Posterior vena cava (tissue), 2 donors: ENCODE measurements around the gene EVA1A. TPM values are rescaled to one million over a fixed set of nuclear protein-coding genes. Genes with fewer than 3 reads are reported as not detected.

Source experiments
- DNase-seq: peaks from one replicate; pipeline ENCODE4 v3.0.0-alpha.2; 2020; ENCODE audit warnings: low spot score
- intact Hi-C, 2 donors: fragments of 100-400 bp; cut with DNase I; formaldehyde crosslinking; loops; one replicate each; pipeline versions ENCODE4 v1.14.1 to v1.14.2; 2022 to 2023
- long read RNA-seq, 2 donors: library from polyadenylated mRNA; unstranded; transcript quantifications; one replicate each; pipeline ENCODE4 v2.0.0, GENCODE V29; 2020 to 2021
- total RNA-seq, 2 donors: library from RNA; stranded (reverse); fragmentation: NEBNext Ultra II Directional; extraction: Animal tissue kit (Norgen Biotek cat#: 25700); gene quantifications; one replicate each; pipeline ENCODE4 v1.2.1, GENCODE V29; 2021
- donor health status: DM: yes; HTN: yes; CAD: no.
- donor health status: DM: yes; HTN: yes; CAD: no.

Gene EVA1A, protein sequence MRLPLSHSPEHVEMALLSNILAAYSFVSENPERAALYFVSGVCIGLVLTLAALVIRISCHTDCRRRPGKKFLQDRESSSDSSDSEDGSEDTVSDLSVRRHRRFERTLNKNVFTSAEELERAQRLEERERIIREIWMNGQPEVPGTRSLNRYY
- 1 to 10 TPM in 1 of 2 donors, under 1 TPM in 1; 0.56 to 1.1 TPM for total RNA-seq
- long read RNA-seq, donor 1, result 0 reads
- long read RNA-seq, donor 2, partial matches to known transcripts, result 0 of 5 reads
- long read RNA-seq, donor 2, other reads (novel, unspliced or antisense), result 3 of 5 reads

DNA sequence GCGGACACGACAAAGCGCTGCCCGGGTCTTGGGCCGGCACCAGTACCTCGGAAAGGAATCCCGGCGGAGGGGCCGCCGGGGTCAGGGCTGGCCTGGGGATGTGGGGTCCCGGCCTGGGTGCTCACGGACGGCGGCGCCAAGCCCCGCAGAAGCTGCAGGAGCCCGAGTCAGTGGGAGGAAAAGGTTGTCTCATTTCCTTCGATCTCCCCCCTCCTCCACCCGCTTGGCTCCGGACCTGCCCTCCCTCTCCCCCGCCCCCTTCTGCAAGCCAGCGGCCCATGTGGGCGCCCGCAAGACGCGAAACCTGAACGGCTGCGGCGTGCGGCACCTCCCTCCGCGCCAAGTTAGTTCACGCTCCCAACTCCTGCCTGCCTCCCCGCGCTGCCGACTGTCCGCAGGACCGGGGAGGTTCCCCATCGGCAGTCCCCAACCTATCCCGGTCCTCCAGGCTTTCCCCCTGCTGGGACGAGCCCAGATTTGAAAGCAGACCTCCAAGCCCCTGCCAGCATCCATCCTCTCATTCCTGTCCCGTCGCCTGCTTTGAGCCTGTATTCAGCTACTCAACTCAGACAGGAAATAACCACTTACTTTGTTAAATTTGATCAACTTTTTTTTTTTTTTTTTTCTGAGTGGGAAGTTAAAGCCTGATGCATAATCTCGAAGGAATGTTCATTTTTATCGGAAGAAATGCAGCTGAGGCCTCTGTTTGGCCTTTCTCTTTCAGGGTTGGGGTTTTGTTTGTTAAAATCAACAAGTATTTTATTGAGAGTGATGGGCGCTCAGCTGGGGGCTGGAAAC, at the start of gene EVA1A:
Gene EVA1A, minus strand, starts transcription at position 172 of the 798 bp plus-strand sequence. CDS start 42,799 bp downstream, outside the sequence.
- intact Hi-C loops, result no loop called here
- DNase-seq, result no peak

DNA sequence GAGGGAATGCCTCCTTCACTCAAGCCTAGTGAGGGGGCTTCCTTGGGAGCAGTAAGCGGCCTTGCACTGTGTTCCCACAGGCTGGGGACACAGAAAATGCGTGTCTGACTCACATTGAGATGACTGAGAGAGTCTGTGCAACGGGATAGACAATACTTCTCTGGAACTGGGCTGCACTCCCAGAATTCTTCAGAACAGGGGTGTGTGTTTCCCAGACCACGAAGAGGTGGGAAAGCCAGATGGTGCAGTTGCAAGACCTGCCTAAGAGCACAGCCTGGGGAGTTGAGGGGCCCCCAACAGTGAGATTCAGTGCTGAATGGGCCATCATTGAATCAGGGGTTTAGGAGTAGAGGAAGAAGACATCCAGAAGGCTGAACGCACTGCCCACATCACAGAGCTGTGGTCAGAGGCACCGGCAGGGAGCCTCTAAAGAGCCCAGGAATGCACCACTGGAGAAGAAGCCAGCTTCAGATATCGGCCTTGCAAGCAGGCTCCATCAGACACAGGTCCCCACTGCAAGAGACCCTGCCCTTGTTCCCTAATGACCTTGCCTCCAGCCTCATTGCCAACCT, 49.3 kb upstream of the EVA1A start:
- intact Hi-C loops, result loop anchor here in 1 of 2 donors (10.0 kb wide), 1 partner anchor 925 kb away; no protein-coding TSS in a partner anchor
- DNase-seq, result no peak

DNA sequence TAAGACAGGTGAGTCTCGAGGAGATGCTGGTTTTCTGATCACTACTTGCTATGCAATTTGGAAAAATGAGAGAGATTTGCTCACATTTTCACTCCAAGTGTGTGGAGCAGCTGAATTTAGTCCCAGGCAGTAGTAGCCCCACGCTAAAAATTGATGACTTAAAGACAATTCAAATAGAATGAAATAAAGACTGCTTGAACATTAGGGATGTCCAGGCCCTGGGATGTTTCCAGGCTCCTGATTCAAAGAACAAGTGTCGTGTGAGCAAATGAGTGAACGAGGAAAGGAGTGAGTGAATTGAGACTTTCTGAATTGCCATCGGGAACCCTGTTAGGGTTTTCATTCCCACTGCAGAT, 48.6 kb upstream of the EVA1A start:
- intact Hi-C loops, result loop anchor here in 1 of 2 donors (10.0 kb wide), 1 partner anchor 925 kb away; no protein-coding TSS in a partner anchor
- no peak for DNase-seq

DNA sequence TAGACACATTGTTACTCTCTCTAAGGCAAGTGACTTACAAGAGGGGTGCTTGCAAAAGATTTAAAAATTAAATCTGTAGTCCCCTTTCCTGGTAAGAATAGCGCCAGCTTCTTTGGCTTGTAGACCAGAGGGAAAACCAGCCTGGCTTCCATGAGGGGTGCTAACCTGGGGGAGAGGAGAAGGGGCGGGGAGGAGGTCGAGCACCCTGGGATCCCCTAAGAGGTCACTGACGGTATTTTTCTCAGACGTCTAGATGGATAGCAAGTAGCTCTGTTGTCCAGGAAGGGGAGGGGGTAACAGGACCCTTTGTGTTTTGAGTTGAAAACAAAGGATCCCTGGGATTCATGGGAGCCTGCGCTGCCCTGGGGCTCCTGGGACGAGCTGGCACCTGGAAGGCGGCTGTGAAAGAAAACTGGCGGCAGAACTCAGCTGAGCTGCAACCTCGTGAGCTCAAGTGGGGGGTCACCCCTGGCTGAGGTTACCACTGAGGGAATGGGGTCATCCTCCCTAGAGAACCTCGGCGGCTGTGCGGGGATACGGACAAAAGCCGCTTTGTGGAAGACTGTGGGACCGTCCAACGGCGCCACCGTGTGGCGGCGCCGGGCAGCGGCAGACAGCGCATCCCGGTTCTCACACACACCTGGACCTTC, 48.1 kb upstream of the EVA1A start:
- peak; percentile 85 for DNase-seq
- intact Hi-C loops, result loop anchor here in 1 of 2 donors (10.0 kb wide), 1 partner anchor 924 kb away; no protein-coding TSS in a partner anchor

DNA sequence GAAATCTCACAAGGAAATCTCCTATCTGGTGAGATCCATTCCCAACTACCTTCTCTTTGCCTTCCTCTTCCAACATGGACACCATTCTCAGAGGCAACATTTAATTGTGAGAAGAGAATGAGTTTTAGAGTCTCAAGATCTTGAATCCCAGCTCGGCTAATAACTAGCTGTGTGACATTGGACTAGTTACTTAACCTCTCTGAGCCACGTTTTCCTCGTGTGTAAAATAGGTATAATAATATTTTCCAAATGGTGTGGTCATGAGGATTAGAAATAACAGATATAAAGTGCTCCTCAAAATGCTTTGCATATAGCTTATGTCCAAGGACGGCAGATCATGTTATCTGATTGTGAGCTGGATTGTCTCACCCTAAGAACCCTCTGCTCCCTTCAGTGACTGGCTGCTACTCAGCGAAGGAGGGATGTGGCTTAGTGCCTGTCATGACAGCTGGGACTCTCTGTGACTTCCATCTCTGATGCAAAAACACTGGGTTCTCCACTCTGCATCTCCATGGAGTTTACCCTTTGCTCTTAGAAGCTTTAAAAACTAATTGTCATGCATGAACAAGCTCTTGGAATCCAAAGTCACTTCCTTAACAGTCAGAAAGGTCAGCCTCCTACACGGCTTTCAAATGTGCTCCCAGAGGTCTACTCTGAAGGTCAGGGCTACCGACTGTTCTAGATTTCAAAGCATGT, 47.4 kb upstream of the EVA1A start:
- no peak for DNase-seq
- intact Hi-C loops, result loop anchor here in 1 of 2 donors (10.0 kb wide), 1 partner anchor 923 kb away; no protein-coding TSS in a partner anchor

DNA sequence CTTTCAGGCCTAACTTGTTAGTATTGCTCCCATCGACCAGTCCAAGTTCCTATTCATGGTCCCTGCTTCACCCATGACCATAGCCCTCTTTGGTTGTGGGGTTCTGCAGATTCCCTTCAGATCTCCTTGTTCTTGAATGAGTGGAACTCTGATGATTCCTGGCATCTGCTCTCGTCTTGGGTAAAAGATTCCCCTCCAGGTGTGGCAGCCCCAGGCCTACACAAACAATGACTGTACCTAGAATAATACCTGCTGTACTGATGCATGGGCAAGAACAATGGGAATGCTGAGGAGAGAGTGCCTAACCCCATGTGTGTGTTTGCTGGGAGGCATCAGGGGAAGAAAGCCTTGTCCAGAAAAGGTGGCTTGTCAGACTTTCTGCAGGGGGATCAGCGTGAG, 46.7 kb upstream of the EVA1A start:
- intact Hi-C loops, result loop anchor here in 1 of 2 donors (10.0 kb wide), 1 partner anchor 923 kb away; no protein-coding TSS in a partner anchor

DNA sequence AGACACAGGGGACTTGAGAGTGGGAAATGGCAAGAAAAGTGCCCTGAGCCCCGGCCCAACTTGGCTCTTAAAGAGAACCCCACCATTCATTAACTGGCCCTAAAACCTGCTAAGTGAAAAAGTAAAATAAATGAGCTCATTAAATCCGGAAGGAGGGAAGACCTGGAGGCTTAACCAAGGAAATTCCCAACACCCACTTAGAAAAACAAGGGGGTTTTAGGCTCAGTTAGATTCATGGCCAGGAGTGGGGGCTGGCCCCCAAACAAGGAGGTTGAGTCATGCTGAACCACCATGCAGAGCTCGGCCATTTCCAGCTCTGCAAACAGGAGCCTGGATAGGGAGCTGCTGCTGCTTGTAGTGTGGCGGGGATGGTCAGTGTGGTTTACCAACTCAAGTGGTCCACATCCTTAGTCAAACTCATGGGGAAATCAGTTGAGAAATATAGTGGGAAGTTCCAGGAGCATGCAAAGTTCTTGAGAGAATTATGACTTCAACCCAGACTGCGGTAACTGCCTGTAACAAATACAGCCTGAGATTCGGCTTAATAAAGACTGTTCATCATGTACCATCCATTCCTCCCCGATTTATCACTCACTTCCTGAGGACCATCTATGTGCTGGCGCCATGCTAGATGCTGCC, 46.1 kb upstream of the EVA1A start:
- intact Hi-C loops, result loop anchor here in 1 of 2 donors (10.0 kb wide), 1 partner anchor 922 kb away; no protein-coding TSS in a partner anchor
- DNase-seq, result no peak

More for the DNA sequence above, 46.7 kb upstream of the EVA1A start:
- DNase-seq, result no peak

DNA sequence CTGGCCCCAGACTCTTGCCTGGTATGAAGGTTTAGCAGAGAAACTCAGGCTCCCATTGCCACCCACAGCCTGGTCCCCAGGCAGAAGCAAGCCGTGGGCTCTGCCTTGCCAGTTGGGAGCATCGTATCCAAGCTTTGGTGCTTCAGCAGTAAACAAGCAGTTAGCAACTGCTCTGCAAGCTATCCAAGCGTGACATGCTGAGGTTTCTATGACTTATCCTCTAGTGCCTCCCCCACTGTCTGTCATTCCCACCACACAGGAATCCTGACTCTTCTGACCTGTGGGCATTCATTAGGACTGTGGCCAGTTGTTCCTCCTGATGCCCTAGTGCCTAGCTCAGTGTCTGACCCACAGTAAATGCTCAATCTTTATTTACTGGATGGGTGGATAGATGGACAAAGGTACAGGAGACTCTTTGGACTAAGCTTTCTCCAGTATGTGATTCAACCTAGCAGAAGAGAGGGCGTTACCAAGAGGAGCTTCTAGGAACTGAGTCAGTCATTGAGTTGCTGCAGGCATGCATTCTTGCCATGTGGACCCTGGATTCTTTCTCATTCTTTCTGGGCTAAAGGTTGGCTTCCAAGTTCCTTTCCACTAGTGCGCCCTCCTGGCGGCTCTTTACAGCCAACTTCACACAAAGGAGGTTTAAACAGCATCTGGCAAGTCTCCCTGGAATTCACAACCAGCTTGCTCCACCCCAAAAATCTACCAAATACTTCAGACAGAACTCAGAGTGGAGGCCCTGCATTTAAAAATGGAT, 45.2 kb upstream of the EVA1A start:
- intact Hi-C loops, result loop anchor here in 1 of 2 donors (10.0 kb wide), 1 partner anchor 921 kb away; no protein-coding TSS in a partner anchor
- no peak for DNase-seq

DNA sequence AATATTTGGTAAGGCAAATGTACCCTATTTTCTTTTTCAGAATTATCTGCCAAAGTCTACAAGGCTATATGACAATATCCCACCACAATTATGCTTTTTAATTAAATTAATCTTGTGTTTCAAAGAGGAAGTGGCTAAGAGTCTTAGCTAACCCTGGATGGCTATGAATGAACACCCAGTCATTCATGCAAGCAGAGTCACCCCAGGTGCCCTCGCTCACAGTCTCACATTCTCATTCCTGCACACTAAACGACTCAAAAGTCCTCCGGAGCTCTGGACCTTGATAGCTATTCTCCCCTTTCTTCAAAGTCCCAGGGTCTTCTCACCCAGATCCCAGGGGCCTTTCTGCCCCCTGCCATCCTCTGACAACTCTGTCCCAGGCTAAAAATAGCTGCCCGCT, 43.7 kb upstream of the EVA1A start:
- intact Hi-C loops, result loop anchor here in 1 of 2 donors (10.0 kb wide), 1 partner anchor 920 kb away; no protein-coding TSS in a partner anchor
- no peak for DNase-seq

DNA sequence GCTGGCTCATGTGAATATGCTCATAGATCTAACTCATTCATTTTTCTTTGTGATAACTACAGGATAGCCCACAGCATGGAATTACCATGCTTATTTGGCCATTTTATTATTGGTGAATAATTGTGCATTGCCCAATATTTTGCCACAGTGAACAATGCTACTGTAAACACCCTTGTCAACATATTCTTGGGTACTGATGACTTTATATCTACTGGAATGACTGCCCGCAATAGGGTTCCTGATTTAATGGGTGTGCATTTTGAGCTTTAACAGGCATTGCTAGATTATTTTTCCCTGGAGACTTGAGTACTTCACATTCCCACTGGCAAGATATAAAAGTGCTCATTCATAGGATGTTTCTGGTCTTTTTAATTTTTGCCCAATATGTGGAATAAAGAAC, 42.7 kb upstream of the EVA1A start:
- DNase-seq, result no peak
- intact Hi-C loops, result loop anchor here in 1 of 2 donors (10.0 kb wide), 1 partner anchor 919 kb away; no protein-coding TSS in a partner anchor

DNA sequence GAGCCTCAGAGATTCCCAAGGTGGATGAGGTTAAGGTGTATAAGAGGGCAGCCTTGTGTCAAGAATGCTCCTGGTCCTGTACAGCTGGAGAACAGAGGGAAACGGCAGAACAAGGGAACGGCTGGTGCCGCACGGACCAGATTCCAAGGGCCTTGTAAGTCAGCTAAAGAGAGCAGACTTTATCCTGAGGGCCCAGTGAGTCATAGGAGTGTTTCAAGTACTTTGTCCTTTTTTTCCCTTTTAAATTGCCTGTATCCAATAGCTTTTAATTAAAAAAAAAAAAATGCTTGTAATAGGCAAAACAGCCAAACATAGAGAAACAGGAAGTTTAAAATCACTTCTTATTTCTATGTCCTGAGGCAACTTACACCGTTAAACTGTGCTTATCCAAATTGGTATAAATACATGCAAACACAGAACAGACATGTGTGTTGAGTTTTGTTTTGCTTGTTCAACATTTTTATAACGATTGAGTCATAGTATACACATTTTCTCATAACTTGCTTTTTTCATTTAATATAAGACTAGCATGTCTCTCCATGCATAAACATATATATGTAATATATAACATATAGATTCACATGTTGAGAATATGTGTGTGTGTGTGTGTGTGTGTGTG, 42.1 kb upstream of the EVA1A start:
- no peak for DNase-seq
- intact Hi-C loops, result loop anchor here in 1 of 2 donors (10.0 kb wide), 1 partner anchor 918 kb away; no protein-coding TSS in a partner anchor

DNA sequence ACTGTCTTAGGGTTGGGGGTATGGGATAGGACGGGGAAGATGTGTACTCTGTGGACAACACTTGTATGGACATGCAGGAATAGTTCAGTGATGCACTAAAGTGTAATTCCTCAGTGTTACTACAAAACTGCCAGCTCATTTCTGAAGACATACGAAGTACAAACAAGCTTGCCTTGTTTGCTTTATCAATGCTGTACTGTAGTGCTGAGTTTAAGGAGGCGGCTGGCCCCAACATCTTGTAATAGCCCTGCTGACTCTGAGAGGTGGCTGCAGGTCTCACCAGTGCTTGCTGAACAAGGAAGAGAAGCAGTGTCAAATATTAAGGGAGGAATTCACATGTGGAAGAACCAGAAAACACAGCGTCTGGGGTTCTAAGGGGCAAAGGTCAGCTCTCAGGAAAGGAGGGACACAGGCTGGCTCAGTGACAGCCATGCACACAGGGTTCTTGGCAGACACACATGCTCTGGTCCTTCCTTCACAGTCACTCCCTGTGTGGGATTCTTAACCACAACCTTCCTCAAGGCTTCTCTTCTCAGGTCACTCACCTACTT, 39.8 kb upstream of the EVA1A start:
- DNase-seq, result no peak
- intact Hi-C loops, result loop anchor here in 1 of 2 donors (10.0 kb wide), 1 partner anchor 916 kb away; no protein-coding TSS in a partner anchor

DNA sequence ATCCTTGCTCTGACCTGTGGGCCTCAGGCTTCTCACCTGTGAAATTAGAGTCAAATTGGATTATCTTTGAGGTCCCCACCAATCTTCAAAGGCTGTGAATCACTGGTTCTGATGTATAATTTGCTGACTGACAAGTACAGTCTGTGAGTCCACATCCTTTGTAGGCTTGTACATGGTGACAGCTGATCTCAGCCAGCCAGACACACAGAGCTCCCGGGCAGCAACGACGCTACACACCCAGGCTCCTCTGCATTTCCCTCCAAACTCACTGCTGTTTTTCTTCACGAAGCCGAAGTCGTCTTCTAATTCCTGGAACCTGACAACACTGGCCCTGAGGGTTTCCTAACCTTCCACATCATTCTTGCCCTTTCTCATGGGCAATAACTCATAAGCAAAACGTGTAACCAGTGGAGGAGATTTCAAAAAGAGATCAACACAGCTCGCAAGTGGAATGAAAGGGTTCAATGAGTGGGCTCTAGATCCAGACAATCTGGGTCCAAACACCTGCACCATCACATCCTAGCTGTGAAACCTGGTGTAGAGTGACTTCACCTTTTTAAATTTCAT, 37.9 kb upstream of the EVA1A start:
- intact Hi-C loops, result no loop called here
- no peak for DNase-seq

DNA sequence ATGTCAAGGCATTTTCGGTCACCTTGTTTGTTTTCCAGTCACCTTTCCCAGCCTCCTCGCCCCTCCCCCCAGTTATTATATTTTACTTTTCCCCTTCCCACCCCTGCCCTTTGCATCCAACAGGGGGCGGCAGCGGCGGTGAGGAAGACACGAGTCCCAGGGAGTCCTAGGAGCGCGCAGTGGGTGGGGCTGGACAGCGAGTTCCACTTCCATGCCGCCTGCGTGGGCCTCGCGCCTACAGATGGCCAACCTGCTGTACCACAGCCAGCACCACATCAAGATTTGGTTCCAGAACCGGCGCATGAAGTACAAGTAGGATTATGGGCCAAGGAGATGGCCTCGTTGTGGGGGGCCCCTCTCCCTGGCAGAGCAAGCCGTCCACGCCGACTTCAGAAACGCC, 37.2 kb upstream of the EVA1A start:
- no peak for DNase-seq
- intact Hi-C loops, result no loop called here

DNA sequence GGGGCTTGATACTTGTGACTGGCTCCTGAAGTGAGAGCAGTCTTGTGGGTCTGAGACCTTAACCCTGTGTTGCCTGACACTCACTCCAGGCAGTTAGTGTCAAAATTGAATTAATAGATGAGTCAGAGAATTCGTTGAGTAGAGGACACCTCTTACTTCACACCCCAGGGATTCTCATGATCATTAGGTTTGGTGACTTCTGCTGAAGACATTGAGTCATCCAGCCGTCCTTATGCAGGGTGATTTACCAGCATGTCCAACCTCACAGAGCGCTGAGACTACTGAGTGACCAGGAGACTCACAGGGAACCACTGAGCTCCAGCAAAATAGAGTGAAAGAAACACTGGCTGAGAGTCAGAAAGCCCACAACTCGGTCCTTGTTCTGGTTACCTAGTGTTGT, 36.0 kb upstream of the EVA1A start:
- DNase-seq, result no peak
- intact Hi-C loops, result no loop called here
